T-helper 1 cell treated with Interleukin-12 subunit alpha and Interleukin-12 subunit beta and Interleukin-4 antibody, amounts not matched to agents 30 μg/mL and 1 μg/mL, for 36 hours (primary cell): Measurements from ENCODE around the gene HOXA4.

ENCODE experiments used
- H3K27ac Mint-ChIP-seq: one replicate; pipeline ENCODE4 v1.8.0; 2021; ENCODE audit warnings: mild to moderate bottlenecking, mixed read lengths
- H3K27me3 Mint-ChIP-seq: one replicate; pipeline ENCODE4 v1.8.0; 2021; ENCODE audit warnings: low read depth, mixed read lengths
- H3K36me3 Mint-ChIP-seq: one replicate; pipeline ENCODE4 v1.8.0; 2021; ENCODE audit warnings: low read depth, mixed read lengths
- H3K4me1 Mint-ChIP-seq: one replicate; pipeline ENCODE4 v1.8.0; 2021; ENCODE audit warnings: low read depth, mixed read lengths
- H3K4me3 Mint-ChIP-seq: one replicate; pipeline ENCODE4 v1.8.0; 2021; ENCODE audit warnings: mild to moderate bottlenecking, moderate library complexity, mixed read lengths
- H3K9me3 Mint-ChIP-seq: one replicate; pipeline ENCODE4 v1.8.0; 2021; ENCODE audit warnings: mixed read lengths

The HOXA4 gene

GRCh38 chr7:27172823-27173510 is 42.4 kb upstream of the HOXA4 start:
- no peak overlapping the region for H3K4me3 Mint-ChIP-seq
- peaks cover 2% of the 10 kb centered on the region for H3K36me3 Mint-ChIP-seq
- H3K27me3 Mint-ChIP-seq: peaks cover 55% of the 10 kb centered on the region
- H3K4me1 Mint-ChIP-seq: peaks cover 7% of the 10 kb centered on the region
- no peaks in the 10 kb centered on the region for H3K9me3 Mint-ChIP-seq
- no peak overlapping the region for H3K27ac Mint-ChIP-seq

- peaks cover 56% of the 10 kb centered on the region for H3K27me3 Mint-ChIP-seq
- peak overlapping the region; percentile 29 for H3K4me3 Mint-ChIP-seq
- peak overlapping the region; percentile 83 for H3K27ac Mint-ChIP-seq
- peaks cover 2% of the 10 kb centered on the region for H3K36me3 Mint-ChIP-seq
- H3K9me3 Mint-ChIP-seq: no peaks in the 10 kb centered on the region
- H3K4me1 Mint-ChIP-seq: peaks cover 7% of the 10 kb centered on the region
These were observed 41.8 kb upstream of the HOXA4 start for GRCh38 chr7:27172315-27172774.

- H3K4me1 Mint-ChIP-seq: peaks cover 7% of the 10 kb centered on the region
- H3K4me3 Mint-ChIP-seq: no peak overlapping the region
- H3K36me3 Mint-ChIP-seq: peaks cover 2% of the 10 kb centered on the region
These were observed 41.2 kb upstream of the HOXA4 start for GRCh38 chr7:27171637-27172314.

GRCh38 chr7:27171325-27171636 is 40.7 kb upstream of the HOXA4 start:
- H3K27ac Mint-ChIP-seq: peak overlapping the region; percentile 7
- H3K9me3 Mint-ChIP-seq: no peaks in the 10 kb centered on the region
- H3K4me1 Mint-ChIP-seq: peaks cover 7% of the 10 kb centered on the region
- peaks cover 2% of the 10 kb centered on the region for H3K36me3 Mint-ChIP-seq
- H3K4me3 Mint-ChIP-seq: no peak overlapping the region
- H3K27me3 Mint-ChIP-seq: peaks cover 66% of the 10 kb centered on the region

More at GRCh38 chr7:27171637-27172314, 41.2 kb upstream of the HOXA4 start:
- Mint-ChIP-seq H3K27me3 (peaks cover 61% of the 10 kb centered on the region), H3K27ac (peak overlapping the region; percentile 83), H3K9me3 (no peaks in the 10 kb centered on the region)

GRCh38 chr7:27170426-27171324 is 40.1 kb upstream of the HOXA4 start:
- Mint-ChIP-seq H3K9me3 (no peaks in the 10 kb centered on the region), H3K4me1 (peaks cover 7% of the 10 kb centered on the region), H3K27ac (peak overlapping the region; percentile 7), H3K27me3 (peaks cover 72% of the 10 kb centered on the region), H3K36me3 (peaks cover 2% of the 10 kb centered on the region), H3K4me3 (no peak overlapping the region)

- Mint-ChIP-seq H3K4me3 (no peak overlapping the region), H3K27me3 (peaks cover 72% of the 10 kb centered on the region), H3K9me3 (no peaks in the 10 kb centered on the region), H3K36me3 (peaks cover 2% of the 10 kb centered on the region), H3K4me1 (peaks cover 7% of the 10 kb centered on the region), H3K27ac (no peak overlapping the region)
These were observed 39.3 kb upstream of the HOXA4 start for GRCh38 chr7:27169658-27170425.

GRCh38 chr7:27168265-27168947 is 37.8 kb upstream of the HOXA4 start:
- peak overlapping the region; percentile 77 for H3K27ac Mint-ChIP-seq
- peaks cover 83% of the 10 kb centered on the region for H3K27me3 Mint-ChIP-seq
- peaks cover 2% of the 10 kb centered on the region for H3K36me3 Mint-ChIP-seq
- no peaks in the 10 kb centered on the region for H3K9me3 Mint-ChIP-seq
- H3K4me1 Mint-ChIP-seq: peaks cover 7% of the 10 kb centered on the region
- no peak overlapping the region for H3K4me3 Mint-ChIP-seq

GRCh38 chr7:27167916-27168264 is 37.3 kb upstream of the HOXA4 start:
- Mint-ChIP-seq H3K27me3 (peaks cover 88% of the 10 kb centered on the region), H3K36me3 (peaks cover 2% of the 10 kb centered on the region), H3K9me3 (no peaks in the 10 kb centered on the region), H3K27ac (peak overlapping the region; percentile 26), H3K4me1 (peaks cover 7% of the 10 kb centered on the region), H3K4me3 (no peak overlapping the region)

- H3K4me1 Mint-ChIP-seq: peaks cover 5% of the 10 kb centered on the region
- H3K36me3 Mint-ChIP-seq: peaks cover 2% of the 10 kb centered on the region
- peaks cover 91% of the 10 kb centered on the region for H3K27me3 Mint-ChIP-seq
- H3K27ac Mint-ChIP-seq: peak overlapping the region; percentile 34
- H3K9me3 Mint-ChIP-seq: no peaks in the 10 kb centered on the region
- H3K4me3 Mint-ChIP-seq: no peak overlapping the region
These were observed 36.3 kb upstream of the HOXA4 start for GRCh38 chr7:27166531-27167505.

- Mint-ChIP-seq H3K9me3 (no peaks in the 10 kb centered on the region), H3K4me3 (no peak overlapping the region), H3K27ac (peak overlapping the region; percentile 36), H3K4me1 (peaks cover 5% of the 10 kb centered on the region), H3K27me3 (peaks cover 87% of the 10 kb centered on the region), H3K36me3 (peaks cover 2% of the 10 kb centered on the region)
These were observed 35.5 kb upstream of the HOXA4 start for GRCh38 chr7:27165996-27166530.

- peaks cover 2% of the 10 kb centered on the region for H3K36me3 Mint-ChIP-seq
- no peak within 1 kb of the TSS for H3K4me3 Mint-ChIP-seq
- H3K4me1 Mint-ChIP-seq: peaks cover 5% of the 10 kb centered on the region
- peak within 1 kb of the TSS; percentile 45 for H3K27ac Mint-ChIP-seq
- peaks cover 84% of the 10 kb centered on the region for H3K27me3 Mint-ChIP-seq
- H3K9me3 Mint-ChIP-seq: no peaks in the 10 kb centered on the region
These were observed 34.8 kb upstream of the HOXA4 start, which contains the start of gene HOXA9 for GRCh38 chr7:27165089-27165995. TSS of gene HOXA9 (minus strand) at chr7:27165537. CDS start at chr7:27165457, 80 bp downstream.
